Psoas muscle (tissue), 8 donors: Measurements from ENCODE around the gene GAS2. TPM values are rescaled to one million over a fixed set of nuclear protein-coding genes. Genes with fewer than 3 reads are reported as not detected.

Experiments used
- ATAC-seq, 4 donors: fragments of 200-7000 bp; cut with Tn5 transposase; one replicate each; pipeline ENCODE4 v1.9.1; 2020; ENCODE audit warnings: moderate library complexity in 3 of 4, mild to moderate bottlenecking in 2 of 4
- DNase-seq, 2 donors: peaks; one replicate each; pipeline ENCODE4 v3.0.0-alpha.2; 2020
- H3K27ac ChIP-seq: fragments of 200-600 bp; one replicate; pipeline ENCODE4 v1.8.0; 2022
- H3K27me3 ChIP-seq, 3 donors: fragments of 200-600 bp in 1 of 3; one replicate each; pipeline versions ENCODE4 v1.6.1 to v1.8.0; 2013 to 2022; ENCODE audit warnings: low read length in 2 of 3, mild to moderate bottlenecking in 2 of 3, moderate library complexity in 1 of 3; ENCODE audit not compliant: insufficient read depth in 3 of 3
- H3K36me3 ChIP-seq, 2 donors: fragments of 200-600 bp in 1 of 2; one replicate each; pipeline versions ENCODE4 v1.6.1 to v1.8.0; 2013 to 2022; ENCODE audit warnings: low read depth in 1 of 2, mild to moderate bottlenecking in 1 of 2, moderate library complexity in 1 of 2; ENCODE audit not compliant: insufficient read depth in 1 of 2
- H3K4me1 ChIP-seq: fragments of 200-600 bp; one replicate; pipeline ENCODE4 v1.8.0; 2022
- H3K4me3 ChIP-seq: fragments of 200-600 bp; one replicate; pipeline ENCODE4 v1.8.0; 2022; ENCODE audit warnings: mild to moderate bottlenecking
- H3K9me3 ChIP-seq: fragments of 200-600 bp; one replicate; pipeline ENCODE4 v1.8.0; 2022
- CTCF ChIP-seq: fragments of 200-600 bp; IDR thresholded peaks from one replicate; pipeline ENCODE4 v1.8.0; 2022; ENCODE audit warnings: antibody characterized with exemption
- WGBS, 3 donors: extraction: QIAGEN DNeasy Blood & Tissue Kit; methylation state at CpG; one replicate each; pipeline versions ENCODE4 v1.1.6 to v1.1.7; 2013; 5-methylcytosine and 5-hydroxymethylcytosine counted together
- intact Hi-C, 2 donors: fragments of 100-400 bp; cut with DNase I; formaldehyde crosslinking; loops; one replicate each; pipeline versions ENCODE4 v1.11.0 to v1.14.2; 2022
- polyA plus RNA-seq, 3 donors: library from polyadenylated mRNA; stranded (reverse); fragments of 200-250 nt; gene quantifications; one replicate each; pipeline ENCODE4 v1.2.3, GENCODE V29; 2013
- total RNA-seq, 4 donors: library from RNA; stranded (reverse); fragmentation: NEBNext Ultra II Directional in 2 of 4; extraction: Animal tissue kit (Norgen Biotek cat#: 25700) in 2 of 4; gene quantifications; one replicate each; pipeline versions ENCODE4 v1.2.1 to v1.2.4, GENCODE V29; 2021 to 2023
- donor health status: healthy with polysubstance abuse.
- donor health status: DM: no; HTN: no; CAD: no; lungs with moderate emphysema.
- donor health status: Bipolar disorder and iron deficiency.
- donor health status: healthy.
- donor health status: DM: yes; HTN: yes; CAD: no.
- donor health status: DM: no; HTN: no; CAD: no.
- donor health status: DM: no; HTN: no; CAD: no.
- donor health status: DM: yes; HTN: yes; CAD: no.

Gene GAS2
- total and polyA plus RNA-seq, 7 donors = 0.51 to 4.6 (median 2.8) TPM

- peaks cover 13% of the 10 kb centered on the region for H3K4me1 ChIP-seq
- DNase-seq (no peak), ATAC-seq (no peak)
- no peaks in the 10 kb centered on the region for H3K27me3 ChIP-seq
- intact Hi-C loops = loop anchor here in 1 of 2 donors (1.0 kb wide), 1 partner anchor 14 kb away; no protein-coding TSS in a partner anchor
- TF ChIP-seq CTCF = no peak
- no peak overlapping the region for H3K27ac ChIP-seq
- no peaks in the 10 kb centered on the region for H3K9me3 ChIP-seq
- H3K36me3 ChIP-seq = peaks cover 0 to 4% of the 10 kb centered on the region in 2 donors
- 89 to 97% (median 92%) methylated on average over 2 of the region's 2 CpGs for WGBS, 3 donors
- H3K4me3 ChIP-seq = no peak overlapping the region
Observed at GRCh38 chr11:22684082-22684481, 17.7 kb downstream of the GAS2 start.

GRCh38 chr11:22685111-22685510 lies 18.7 kb downstream of the GAS2 start:
- Histone ChIP-seq H3K27ac (no peak overlapping the region), H3K36me3 (peaks cover 0 to 4% of the 10 kb centered on the region in 2 donors), H3K4me1 (peaks cover 8% of the 10 kb centered on the region), H3K4me3 (no peak overlapping the region), H3K27me3 (no peaks in the 10 kb centered on the region), H3K9me3 (no peaks in the 10 kb centered on the region)
- ATAC-seq (no peak), DNase-seq (no peak)
- intact Hi-C loops = no loop called here
- WGBS, 3 donors = 97 to 99% (median 97%) methylated on average over 4 of the region's 4 CpGs
- TF ChIP-seq CTCF = no peak

- no peaks in the 10 kb centered on the region for H3K4me1 ChIP-seq
- no peak for TF ChIP-seq CTCF
- WGBS, 3 donors = 94 to 95% (median 94%) methylated on average over 3 of the region's 3 CpGs
- H3K9me3 ChIP-seq = no peaks in the 10 kb centered on the region
- ATAC-seq (no peak), DNase-seq (no peak)
- H3K27ac ChIP-seq = no peak overlapping the region
- intact Hi-C loops = no loop called here
- peaks cover 0 to 4% of the 10 kb centered on the region in 2 donors for H3K36me3 ChIP-seq
- no peak overlapping the region for H3K4me3 ChIP-seq
- no peaks in the 10 kb centered on the region for H3K27me3 ChIP-seq
Observed at GRCh38 chr11:22688914-22689313, 22.5 kb downstream of the GAS2 start.

- H3K36me3 ChIP-seq = peaks cover 0 to 4% of the 10 kb centered on the region in 2 donors
- no peak for DNase-seq
Observed at GRCh38 chr11:22690257-22690656, 23.8 kb downstream of the GAS2 start.

More at GRCh38 chr11:22690257-22690656, 23.8 kb downstream of the GAS2 start:
- Histone ChIP-seq H3K4me3 (no peak overlapping the region), H3K9me3 (no peaks in the 10 kb centered on the region), H3K27me3 (no peaks in the 10 kb centered on the region), H3K4me1 (no peaks in the 10 kb centered on the region), H3K27ac (no peak overlapping the region)
- no peak for TF ChIP-seq CTCF
- intact Hi-C loops = no loop called here
- 15 to 31% (median 30%) methylated on average over 1 of the region's 1 CpG for WGBS, 3 donors
- ATAC-seq = no peak
